DMS114 treated with DMSO at 0.1 percent for 48 hours (cell line): Measurements from ENCODE around the gene RBMS3.

Experiments used
- DNase-seq: peaks from one replicate; lab custom pipeline; 2025; ENCODE audit not compliant: unreplicated experiment; lab: John Stamatoyannopoulos, UW

Gene RBMS3

DNA sequence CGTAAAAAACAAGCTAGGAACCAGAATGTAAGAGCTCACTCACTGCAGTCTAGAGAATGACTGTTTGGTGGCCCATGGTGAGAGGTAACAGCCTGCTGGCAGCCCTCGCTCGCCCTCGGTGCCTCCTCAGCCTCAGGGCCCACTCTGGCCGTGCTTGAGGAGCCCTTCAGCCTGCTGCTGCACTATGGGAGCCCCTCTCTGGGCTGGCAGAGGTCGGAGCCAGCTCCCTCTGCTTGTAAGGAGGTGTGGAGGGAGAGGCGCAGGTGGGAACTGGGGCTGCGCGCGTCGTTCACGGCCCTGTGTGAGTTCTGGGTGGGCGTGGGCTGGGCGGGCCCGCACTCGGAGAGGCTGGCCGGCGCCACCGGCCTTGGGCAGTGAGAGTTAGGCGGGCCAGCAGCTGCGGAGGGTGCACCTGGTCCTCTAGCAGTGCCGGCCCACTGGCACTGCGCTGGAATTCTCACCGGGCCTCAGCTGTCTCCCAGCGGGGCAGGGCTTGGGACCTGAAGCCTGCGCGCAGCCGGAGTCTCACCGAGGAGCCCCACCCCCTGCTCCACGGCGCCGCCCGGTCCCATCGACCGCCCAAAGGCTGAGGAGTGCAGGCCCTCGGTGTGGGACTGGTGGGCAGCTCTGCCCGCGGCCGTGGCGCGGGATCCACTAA is 420.6 kb downstream of the RBMS3 start:
- DNase-seq, result no peak

GRCh38 chr3:29705906-29706844 is 425.3 kb downstream of the RBMS3 start:
- DNase-seq, result no peak

DNA sequence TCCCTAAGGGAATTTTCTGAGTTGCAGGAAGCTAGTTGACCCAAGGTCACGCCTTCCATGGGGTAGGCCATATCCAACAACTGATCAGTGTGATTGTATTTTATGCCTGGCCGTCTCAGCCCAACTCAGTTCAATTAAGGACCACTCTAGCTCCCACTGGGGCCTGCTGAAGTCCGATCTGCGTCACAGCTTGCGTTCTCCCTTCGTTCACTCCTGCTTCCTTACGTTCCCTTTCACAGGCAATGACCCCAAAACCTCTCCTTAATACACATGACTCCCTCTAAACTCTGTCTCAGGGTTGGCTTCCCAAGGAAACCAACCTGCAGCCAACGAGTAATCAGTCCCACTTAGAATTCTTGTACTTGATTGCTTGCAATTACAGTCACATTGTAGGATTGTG is 428.0 kb downstream of the RBMS3 start:
- DNase-seq, result no peak

DNA sequence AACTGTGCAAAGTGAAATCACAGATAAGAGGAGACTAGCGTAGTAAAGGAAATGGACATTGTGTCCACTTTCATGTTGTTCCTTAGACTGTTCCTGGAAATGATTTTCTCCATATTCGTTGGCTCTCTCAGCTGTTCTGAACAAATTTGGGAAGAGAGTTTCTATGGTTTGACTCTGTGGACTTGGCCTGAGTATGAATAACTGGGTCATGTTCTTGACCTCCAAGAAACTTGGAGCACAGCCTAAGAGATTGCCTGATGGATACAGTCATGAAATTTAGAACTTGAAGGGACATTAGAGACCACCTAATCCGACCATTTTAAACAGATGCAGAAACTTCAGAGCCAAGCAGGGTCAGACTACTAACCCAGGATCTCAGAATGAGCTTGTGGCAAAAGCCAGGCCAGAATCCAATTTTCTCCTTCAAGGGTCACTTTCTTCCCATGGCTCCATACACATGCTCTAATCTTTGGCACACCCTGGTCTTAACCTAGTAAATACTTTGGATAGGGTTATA is 430.4 kb downstream of the RBMS3 start:
- DNase-seq, result no peak

DNA sequence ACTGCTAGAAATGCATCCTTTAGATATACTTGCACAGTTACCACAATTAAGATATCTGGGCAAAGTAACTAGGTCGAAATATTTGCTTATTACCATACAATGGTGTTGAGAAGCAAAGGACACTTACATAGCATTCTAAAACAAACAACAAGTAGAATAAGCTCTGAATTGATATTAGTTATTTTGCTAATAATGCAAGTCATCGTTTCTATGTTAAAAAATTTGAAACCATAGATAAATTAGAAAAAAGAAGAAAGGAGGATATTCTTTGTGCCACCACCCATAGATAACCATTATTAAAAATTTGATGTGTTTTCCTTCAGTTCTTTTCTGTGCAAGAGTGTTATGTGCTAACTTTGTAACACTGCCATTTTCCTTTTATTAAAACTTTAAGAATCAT is 435.3 kb downstream of the RBMS3 start:
- no peak for DNase-seq

DNA sequence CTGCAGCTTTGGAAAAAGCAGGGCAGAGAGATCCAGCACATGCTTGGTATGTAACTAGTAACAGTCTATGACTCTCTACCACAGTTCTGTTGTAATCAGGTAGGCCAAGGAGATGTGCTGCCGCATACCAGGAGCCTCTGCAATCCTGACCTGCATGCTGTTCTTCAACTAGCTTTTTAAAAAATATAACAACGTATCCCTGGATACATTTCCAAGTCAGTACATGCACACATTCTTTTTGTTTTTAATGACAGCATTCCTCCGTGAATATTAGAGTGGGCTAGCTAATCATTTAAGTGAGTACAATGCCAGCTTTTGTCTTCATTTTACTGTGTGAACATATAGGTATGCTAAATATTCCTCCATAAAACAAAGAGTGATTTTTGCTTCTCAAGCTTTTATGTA is 437.8 kb downstream of the RBMS3 start:
- DNase-seq, result no peak

DNA sequence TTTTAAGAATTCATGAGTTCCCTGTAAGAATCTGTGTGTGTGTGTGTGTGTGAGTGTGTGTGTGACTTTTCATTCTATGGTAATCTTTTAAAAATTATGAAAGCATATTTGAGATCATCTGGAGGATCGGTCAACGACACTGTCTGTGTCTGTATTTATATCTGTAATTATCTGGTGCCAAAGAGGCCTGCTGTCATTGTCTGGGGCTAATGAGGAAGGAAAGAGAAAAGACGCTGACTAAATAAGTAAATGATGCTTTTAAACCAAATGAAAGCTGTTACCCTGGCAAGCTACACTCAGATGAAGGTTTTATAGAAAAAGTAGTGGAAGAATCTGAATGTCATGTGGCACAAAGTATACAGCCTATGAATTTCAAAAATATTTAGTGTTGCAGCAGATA is 439.8 kb downstream of the RBMS3 start:
- no peak for DNase-seq

- DNase-seq, result no peak
Observed at GRCh38 chr3:29721789-29722188, 440.9 kb downstream of the RBMS3 start.

GRCh38 chr3:29731050-29731449 is 450.2 kb downstream of the RBMS3 start:
- DNase-seq, result no peak

- DNase-seq, result no peak
Observed at GRCh38 chr3:29741231-29741630, 460.4 kb downstream of the RBMS3 start.

- no peak for DNase-seq
Observed at GRCh38 chr3:29745232-29745870, 464.5 kb downstream of the RBMS3 start.

- no peak for DNase-seq
Observed at GRCh38 chr3:29746163-29746760, 465.4 kb downstream of the RBMS3 start.

DNA sequence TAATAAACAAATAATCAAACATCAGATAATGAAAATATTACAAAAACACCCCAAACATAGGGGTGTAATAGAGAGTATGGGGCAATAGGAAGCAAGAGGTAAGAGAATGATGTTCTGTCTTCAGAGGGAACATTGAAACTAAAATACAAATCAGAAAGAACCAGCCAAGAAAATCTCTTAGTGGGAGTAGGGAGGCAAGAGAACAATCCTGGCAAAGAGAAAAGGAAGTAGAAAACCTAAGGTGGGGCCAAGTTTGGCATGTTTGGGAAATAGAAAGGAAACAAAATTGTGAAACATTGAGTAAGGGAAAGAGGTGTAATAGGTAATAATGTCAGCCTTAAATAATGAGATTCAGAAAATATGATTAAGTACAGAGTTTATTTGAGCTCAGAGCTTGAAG is 467.1 kb downstream of the RBMS3 start:
- DNase-seq, result no peak

GRCh38 chr3:29751647-29752314 is 470.9 kb downstream of the RBMS3 start:
- DNase-seq, result no peak

- DNase-seq, result no peak
Observed at GRCh38 chr3:29754346-29754745, 473.5 kb downstream of the RBMS3 start.

- DNase-seq, result no peak
Observed at GRCh38 chr3:29755416-29755815, 474.5 kb downstream of the RBMS3 start.

GRCh38 chr3:29757054-29757777 is 476.3 kb downstream of the RBMS3 start:
- DNase-seq, result no peak

DNA sequence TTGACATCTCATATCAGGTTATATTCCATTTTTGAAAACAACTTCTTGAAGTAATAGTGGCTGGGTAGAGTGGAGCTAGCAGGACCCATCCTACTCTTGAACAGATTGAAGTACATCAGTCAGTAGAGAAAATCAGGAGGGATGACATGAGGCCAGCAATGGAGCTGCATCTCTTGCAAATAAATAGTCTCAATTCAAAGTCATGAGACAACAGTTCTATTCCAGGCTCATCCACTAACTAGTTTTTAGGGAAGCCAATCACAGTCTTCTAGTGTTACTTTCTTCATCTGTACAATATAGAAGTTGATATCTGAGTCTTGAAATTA is 477.2 kb downstream of the RBMS3 start:
- no peak for DNase-seq

- no peak for DNase-seq
Observed at GRCh38 chr3:29758434-29759322, 477.8 kb downstream of the RBMS3 start.
